ENCODE results near the gene FGF2.

The FGF2 gene

DNA sequence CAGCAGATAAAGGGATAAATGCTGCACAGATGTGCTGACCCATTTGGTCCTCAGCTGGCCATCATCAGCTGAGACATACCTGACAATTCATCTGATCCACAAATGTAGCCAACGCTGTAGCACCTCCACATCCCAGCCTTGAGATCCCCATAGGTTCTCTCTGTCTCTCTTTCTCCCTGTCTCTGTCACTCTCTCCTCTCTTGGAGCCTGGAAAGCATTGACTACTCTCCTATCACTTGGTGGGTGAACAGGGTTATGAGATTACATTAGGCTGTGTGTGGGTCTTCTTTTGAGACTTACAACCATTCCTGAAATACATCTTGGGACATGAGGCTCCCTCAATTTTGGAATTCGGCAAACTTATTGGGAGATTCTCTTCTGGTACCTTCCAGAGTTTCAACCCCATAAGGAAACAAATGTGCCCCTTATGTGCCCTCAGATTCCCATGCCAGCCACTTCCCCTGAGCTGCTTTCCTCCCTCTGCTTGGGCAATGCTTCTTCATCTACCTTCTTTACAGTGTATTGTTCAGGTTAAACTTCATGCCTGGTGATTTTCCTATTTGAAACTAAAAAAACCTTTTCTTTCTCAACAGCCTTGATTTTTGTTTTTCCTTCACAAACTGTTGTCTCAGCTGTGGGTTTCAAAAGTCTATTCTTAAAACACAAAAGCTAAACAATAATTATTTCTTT is 29.1 kb upstream of the FGF2 start:
- no peaks in the 10 kb centered on the region for H3K36me3 ChIP-seq (ENCODE audit: insufficient read depth)
- H4K20me1 ChIP-seq (ENCODE audit: insufficient read depth), result no peaks in the 10 kb centered on the region
- peak overlapping the region; percentile 75 for H3K4me2 ChIP-seq
- 0 out of 2 replicates have a peak overlapping the region, but pooled peaks have one; percentile 13 for H3K27ac ChIP-seq
- TF ChIP-seq, protein P1, sequence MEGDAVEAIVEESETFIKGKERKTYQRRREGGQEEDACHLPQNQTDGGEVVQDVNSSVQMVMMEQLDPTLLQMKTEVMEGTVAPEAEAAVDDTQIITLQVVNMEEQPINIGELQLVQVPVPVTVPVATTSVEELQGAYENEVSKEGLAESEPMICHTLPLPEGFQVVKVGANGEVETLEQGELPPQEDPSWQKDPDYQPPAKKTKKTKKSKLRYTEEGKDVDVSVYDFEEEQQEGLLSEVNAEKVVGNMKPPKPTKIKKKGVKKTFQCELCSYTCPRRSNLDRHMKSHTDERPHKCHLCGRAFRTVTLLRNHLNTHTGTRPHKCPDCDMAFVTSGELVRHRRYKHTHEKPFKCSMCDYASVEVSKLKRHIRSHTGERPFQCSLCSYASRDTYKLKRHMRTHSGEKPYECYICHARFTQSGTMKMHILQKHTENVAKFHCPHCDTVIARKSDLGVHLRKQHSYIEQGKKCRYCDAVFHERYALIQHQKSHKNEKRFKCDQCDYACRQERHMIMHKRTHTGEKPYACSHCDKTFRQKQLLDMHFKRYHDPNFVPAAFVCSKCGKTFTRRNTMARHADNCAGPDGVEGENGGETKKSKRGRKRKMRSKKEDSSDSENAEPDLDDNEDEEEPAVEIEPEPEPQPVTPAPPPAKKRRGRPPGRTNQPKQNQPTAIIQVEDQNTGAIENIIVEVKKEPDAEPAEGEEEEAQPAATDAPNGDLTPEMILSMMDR (conservative IDR thresholded peaks at IDR 0.05; ENCODE audit: low read depth, low read length), result no peak
- peaks cover 23% of the 10 kb centered on the region for H3K4me1 ChIP-seq (ENCODE audit: low read depth, poor library complexity, severe bottlenecking)
- H3K9ac ChIP-seq, result no peak overlapping the region
- H2AFZ ChIP-seq (ENCODE audit: low read depth), result peak overlapping the region; percentile 17; the same call in 1 of the 2 replicates
- H3K4me3 ChIP-seq (IDR thresholded peaks at IDR 0.05; ENCODE audit: insufficient read depth, low read depth, low read length), result no peak overlapping the region
- no peaks in the 10 kb centered on the region for H3K79me2 ChIP-seq (ENCODE audit: insufficient read depth, low read depth)
- H3K27me3 ChIP-seq (ENCODE audit: insufficient read depth, low read depth), result no peaks in the 10 kb centered on the region

DNA sequence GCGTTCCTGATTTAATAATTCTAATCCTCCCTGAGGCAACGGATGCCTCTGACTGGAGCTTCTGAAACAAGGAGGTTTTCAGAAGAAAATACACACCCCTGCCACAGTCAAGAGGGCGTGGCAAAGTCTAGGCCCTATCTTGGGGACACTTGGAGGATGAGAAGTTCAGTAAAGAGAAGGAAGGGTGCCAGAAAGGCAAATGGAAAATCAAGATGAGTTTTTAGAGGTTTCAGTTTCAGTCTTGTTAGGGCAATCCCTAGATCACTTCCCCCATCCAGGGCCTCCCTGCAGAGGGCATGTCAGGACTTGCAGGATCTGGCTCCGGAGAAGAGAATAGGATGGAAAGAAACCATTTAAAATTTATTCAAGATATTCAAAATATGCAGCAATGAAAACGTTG is 28.5 kb upstream of the FGF2 start:
- H3K79me2 ChIP-seq (ENCODE audit: insufficient read depth, low read depth), result no peaks in the 10 kb centered on the region
- H3K4me2 ChIP-seq, result peak overlapping the region; percentile 75
- H3K4me1 ChIP-seq (ENCODE audit: low read depth, poor library complexity, severe bottlenecking), result peaks cover 23% of the 10 kb centered on the region
- no peak overlapping the region for H3K4me3 ChIP-seq (IDR thresholded peaks at IDR 0.05; ENCODE audit: insufficient read depth, low read depth, low read length)
- H3K36me3 ChIP-seq (ENCODE audit: insufficient read depth), result no peaks in the 10 kb centered on the region
- TF ChIP-seq, protein P1 (conservative IDR thresholded peaks at IDR 0.05; ENCODE audit: low read depth, low read length), result no peak
- 0 out of 2 replicates have a peak overlapping the region, but pooled peaks have one; percentile 13 for H3K27ac ChIP-seq
- H3K27me3 ChIP-seq (ENCODE audit: insufficient read depth, low read depth), result no peaks in the 10 kb centered on the region
- peak overlapping the region; percentile 17; the same call in 1 of the 2 replicates for H2AFZ ChIP-seq (ENCODE audit: low read depth)
- H4K20me1 ChIP-seq (ENCODE audit: insufficient read depth), result no peaks in the 10 kb centered on the region
- H3K9ac ChIP-seq, result no peak overlapping the region

DNA sequence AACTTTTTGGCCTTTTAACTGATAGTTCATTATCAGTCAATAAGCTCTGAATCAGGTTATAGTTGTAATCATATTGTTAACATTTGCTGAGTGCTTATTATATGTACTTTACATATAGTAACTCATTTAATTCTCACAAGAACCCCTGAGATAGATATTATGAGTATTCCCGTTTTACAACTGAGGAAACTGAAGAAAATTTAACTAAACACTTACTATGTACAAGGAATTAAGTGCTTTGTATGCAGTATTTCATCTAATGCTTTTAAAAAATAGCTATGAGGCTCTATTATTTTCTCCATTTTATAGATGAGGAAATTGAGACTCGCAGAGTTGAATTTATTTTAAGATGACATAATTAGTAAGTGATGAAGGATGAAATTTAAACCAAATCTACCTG is 27.7 kb upstream of the FGF2 start:
- no peak overlapping the region for H3K27ac ChIP-seq
- TF ChIP-seq, protein P1 (conservative IDR thresholded peaks at IDR 0.05; ENCODE audit: low read depth, low read length), result no peak
- H3K36me3 ChIP-seq (ENCODE audit: insufficient read depth), result no peaks in the 10 kb centered on the region
- H4K20me1 ChIP-seq (ENCODE audit: insufficient read depth), result no peaks in the 10 kb centered on the region
- H3K79me2 ChIP-seq (ENCODE audit: insufficient read depth, low read depth), result no peaks in the 10 kb centered on the region
- H2AFZ ChIP-seq (ENCODE audit: low read depth), result no peak overlapping the region
- peaks cover 23% of the 10 kb centered on the region for H3K4me1 ChIP-seq (ENCODE audit: low read depth, poor library complexity, severe bottlenecking)
- no peak overlapping the region for H3K9ac ChIP-seq
- H3K4me2 ChIP-seq, result no peak overlapping the region
- no peak overlapping the region for H3K4me3 ChIP-seq (IDR thresholded peaks at IDR 0.05; ENCODE audit: insufficient read depth, low read depth, low read length)
- no peaks in the 10 kb centered on the region for H3K27me3 ChIP-seq (ENCODE audit: insufficient read depth, low read depth)

DNA sequence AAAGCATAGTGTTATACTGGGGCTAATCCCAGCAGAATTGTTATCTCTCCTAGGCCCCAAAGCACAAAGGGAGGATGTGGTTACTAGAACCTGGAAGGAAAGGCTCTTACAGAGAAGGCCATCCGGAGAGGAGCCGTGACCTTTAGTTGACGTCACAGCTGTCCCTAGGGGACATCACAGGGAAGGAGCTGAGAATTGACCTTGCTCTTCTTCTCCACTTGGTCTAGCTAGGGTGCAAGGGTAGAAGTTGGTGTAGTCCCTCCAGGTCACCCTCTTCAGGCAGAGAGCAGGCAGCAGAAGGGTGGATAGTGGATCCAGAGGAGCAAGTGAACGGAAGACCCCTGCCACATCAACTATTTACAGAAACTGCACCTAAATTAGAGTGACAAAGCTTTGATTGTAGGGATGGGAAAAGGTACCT is 22.8 kb upstream of the FGF2 start:
- H3K36me3 ChIP-seq (ENCODE audit: insufficient read depth), result no peaks in the 10 kb centered on the region
- H3K4me1 ChIP-seq (ENCODE audit: low read depth, poor library complexity, severe bottlenecking), result no peaks in the 10 kb centered on the region
- no peak overlapping the region for H3K4me3 ChIP-seq (IDR thresholded peaks at IDR 0.05; ENCODE audit: insufficient read depth, low read depth, low read length)
- H3K27ac ChIP-seq, result no peak overlapping the region
- H3K9ac ChIP-seq, result no peak overlapping the region
- H3K27me3 ChIP-seq (ENCODE audit: insufficient read depth, low read depth), result no peaks in the 10 kb centered on the region
- no peak overlapping the region for H3K4me2 ChIP-seq
- no peak overlapping the region for H2AFZ ChIP-seq (ENCODE audit: low read depth)
- H4K20me1 ChIP-seq (ENCODE audit: insufficient read depth), result no peaks in the 10 kb centered on the region
- no peaks in the 10 kb centered on the region for H3K79me2 ChIP-seq (ENCODE audit: insufficient read depth, low read depth)
- TF ChIP-seq, protein P1 (conservative IDR thresholded peaks at IDR 0.05; ENCODE audit: low read depth, low read length), result no peak
